T-helper 22 cell (primary cell): Measurements from ENCODE around the gene HEXD.

Experiments used
- DNase-seq: peaks from one replicate; pipeline ENCODE4 v3.0.0-alpha.2; 2020; ENCODE audit warnings: low read depth

Gene HEXD

GRCh38 chr17:82416264-82416663 lies 1.9 kb upstream of the HEXD start:
- no peak for DNase-seq

GRCh38 chr17:82416771-82417170 lies 1.4 kb upstream of the HEXD start:
- DNase-seq = no peak

- no peak for DNase-seq
These were observed 1.4 kb downstream of the HEXD start for GRCh38 chr17:82419540-82419939.

- no peak for DNase-seq
These were observed 6.1 kb downstream of the HEXD start for GRCh38 chr17:82424001-82424862.

- DNase-seq = no peak
These were observed 6.7 kb downstream of the HEXD start for GRCh38 chr17:82424863-82425159.

GRCh38 chr17:82428546-82428945 lies 10.4 kb downstream of the HEXD start:
- no peak for DNase-seq

GRCh38 chr17:82429824-82430223 lies 11.7 kb downstream of the HEXD start:
- DNase-seq = no peak

GRCh38 chr17:82432017-82432416 lies 13.9 kb downstream of the HEXD start:
- DNase-seq = no peak

- DNase-seq = no peak
These were observed 15.5 kb downstream of the HEXD start for GRCh38 chr17:82433560-82434215.

GRCh38 chr17:82434216-82434565 lies 16.0 kb downstream of the HEXD start:
- no peak for DNase-seq

GRCh38 chr17:82435103-82435502 lies 17.0 kb downstream of the HEXD start:
- no peak for DNase-seq

GRCh38 chr17:82435601-82436583 lies 17.7 kb downstream of the HEXD start:
- no peak for DNase-seq

- no peak for DNase-seq
These were observed 18.6 kb downstream of the HEXD start for GRCh38 chr17:82436601-82437324.

GRCh38 chr17:82437325-82437668 lies 19.1 kb downstream of the HEXD start:
- no peak for DNase-seq

- no peak for DNase-seq
These were observed 20.4 kb downstream of the HEXD start for GRCh38 chr17:82438401-82439193.

GRCh38 chr17:82439194-82439828 lies 21.2 kb downstream of the HEXD start:
- no peak for DNase-seq

GRCh38 chr17:82439829-82440365 lies 21.8 kb downstream of the HEXD start:
- DNase-seq = no peak

GRCh38 chr17:82440469-82440981 lies 22.4 kb downstream of the HEXD start:
- no peak for DNase-seq

- no peak for DNase-seq
These were observed 23.0 kb downstream of the HEXD start for GRCh38 chr17:82440991-82441627.
